ENCODE measurements around the gene ROR2.

- TF ChIP-seq NFRKB (IDR thresholded peaks at IDR 0.05) (no peak), CTBP1 (IDR thresholded peaks at IDR 0.05; ENCODE audit: borderline replicate concordance) (no peak), L3MBTL2 (conservative IDR thresholded peaks at IDR 0.05) (no peak), SP1 (IDR thresholded peaks at IDR 0.05) (no peak), FOXA1 (IDR thresholded peaks at IDR 0.05) (no peak), BHLHE40 (IDR thresholded peaks at IDR 0.05; ENCODE audit: borderline replicate concordance) (no peak), SUZ12 (IDR thresholded peaks at IDR 0.05) (no peak), FOXM1 (IDR thresholded peaks at IDR 0.05; ENCODE audit: borderline replicate concordance) (no peak), HDGF (IDR thresholded peaks at IDR 0.05; ENCODE audit: borderline replicate concordance) (no peak), ELF4 (IDR thresholded peaks at IDR 0.05) (no peak), FOXK2 (IDR thresholded peaks at IDR 0.05) (no peak), ZNF384 (IDR thresholded peaks at IDR 0.05) (no peak)
- TF ChIP-seq, protein P1, sequence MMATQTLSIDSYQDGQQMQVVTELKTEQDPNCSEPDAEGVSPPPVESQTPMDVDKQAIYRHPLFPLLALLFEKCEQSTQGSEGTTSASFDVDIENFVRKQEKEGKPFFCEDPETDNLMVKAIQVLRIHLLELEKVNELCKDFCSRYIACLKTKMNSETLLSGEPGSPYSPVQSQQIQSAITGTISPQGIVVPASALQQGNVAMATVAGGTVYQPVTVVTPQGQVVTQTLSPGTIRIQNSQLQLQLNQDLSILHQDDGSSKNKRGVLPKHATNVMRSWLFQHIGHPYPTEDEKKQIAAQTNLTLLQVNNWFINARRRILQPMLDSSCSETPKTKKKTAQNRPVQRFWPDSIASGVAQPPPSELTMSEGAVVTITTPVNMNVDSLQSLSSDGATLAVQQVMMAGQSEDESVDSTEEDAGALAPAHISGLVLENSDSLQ (IDR thresholded peaks at IDR 0.05), result no peak
Observed at GRCh38 chr9:91781906-91782305, 168.1 kb downstream of the ROR2 start.

Data from HEK293T (cell line).